Skeletal muscle tissue (tissue), 4 donors: ENCODE results near the gene AMOTL2. TPM values are rescaled to one million over a fixed set of nuclear protein-coding genes. Genes with fewer than 3 reads are reported as not detected.

Source experiments
- H3K27ac ChIP-seq: one replicate; pipeline ENCODE4 v1.7.0; 2013; ENCODE audit warnings: mild to moderate bottlenecking, low read depth, low read length, inconsistent platforms
- H3K27me3 ChIP-seq, 3 donors: one replicate each; pipeline ENCODE4 v1.7.0; 2013; ENCODE audit warnings: low read length in 3 of 3; ENCODE audit not compliant: control insufficient read depth in 3 of 3, insufficient read depth in 3 of 3
- H3K36me3 ChIP-seq, 3 donors: one replicate each; pipeline ENCODE4 v1.7.0; 2013; ENCODE audit warnings: low read length in 3 of 3; ENCODE audit not compliant: control insufficient read depth in 3 of 3, insufficient read depth in 3 of 3
- H3K4me1 ChIP-seq, 3 donors: one replicate each; pipeline ENCODE4 v1.7.0; 2013; ENCODE audit warnings: low read length in 3 of 3, mild to moderate bottlenecking in 3 of 3; ENCODE audit not compliant: control insufficient read depth in 3 of 3, insufficient read depth in 3 of 3
- H3K4me3 ChIP-seq, 3 donors: one replicate each; pipeline ENCODE4 v1.7.0; 2013; ENCODE audit warnings: low read length in 3 of 3
- H3K9ac ChIP-seq, 3 donors: one replicate each; pipeline ENCODE4 v1.7.0; 2013; ENCODE audit warnings: low read length in 3 of 3, mild to moderate bottlenecking in 3 of 3, moderate library complexity in 2 of 3, low read depth in 1 of 3
- H3K9me3 ChIP-seq, 3 donors: one replicate each; pipeline ENCODE4 v1.7.0; 2013; ENCODE audit warnings: low read length in 3 of 3; ENCODE audit not compliant: control insufficient read depth in 3 of 3
- total RNA-seq: library from RNA; depleted of rRNA; stranded (reverse); fragments of >200 nt; gene quantifications from one replicate; pipeline ENCODE4 v1.2.3, GENCODE V29; 2014
- donor health status: Osteomylitis.

AMOTL2 gene
- total RNA-seq, 1 donor from 2014 or later: 56.9 TPM

DNA sequence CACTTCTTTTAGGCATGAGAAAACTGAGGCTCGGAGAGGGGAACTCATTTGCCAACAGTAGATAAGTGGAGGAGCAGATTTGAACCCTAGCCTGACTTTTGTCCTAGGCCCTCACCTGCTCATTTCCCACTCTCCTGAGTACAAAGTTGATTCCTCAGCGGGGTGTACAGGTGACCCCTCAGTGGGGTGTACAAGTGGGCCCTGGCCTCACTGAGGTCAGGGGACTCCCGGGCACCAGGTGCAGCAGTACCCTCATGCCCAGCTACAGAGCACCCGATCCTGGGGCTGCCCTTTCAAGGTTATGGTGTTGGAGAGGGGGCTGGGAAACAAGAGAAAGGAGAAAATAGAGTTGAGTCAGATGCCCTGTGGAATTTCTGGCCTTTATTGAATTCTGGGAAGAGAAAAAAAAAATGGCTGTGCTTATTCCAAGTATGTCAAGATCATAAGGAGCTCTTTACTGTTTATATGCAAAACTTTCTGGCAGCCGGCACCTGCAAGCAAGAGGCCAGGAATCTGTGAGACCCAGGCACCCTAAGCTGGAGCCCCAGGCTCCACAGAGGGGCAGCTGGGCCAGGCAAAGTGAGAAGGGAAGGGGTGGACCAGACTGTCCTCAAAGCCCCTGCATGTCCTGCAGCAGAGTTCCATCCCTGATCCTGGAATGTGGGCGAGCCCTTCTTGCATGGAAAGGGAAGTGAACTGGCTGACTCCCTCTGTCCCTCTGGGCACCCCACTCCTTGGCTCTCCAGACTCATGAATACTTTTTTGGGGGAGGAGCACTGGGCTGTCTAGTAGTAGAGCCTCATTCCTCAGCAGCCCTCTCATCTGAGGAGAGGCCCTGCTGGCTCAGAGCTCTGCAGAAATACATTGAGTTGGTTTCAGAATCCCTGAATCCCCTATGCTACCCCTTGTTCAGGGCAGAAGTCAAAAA lies 43.1 kb downstream of the AMOTL2 start:
- peak overlapping the region in 1 of 3 donors; percentile 19 for H3K9ac ChIP-seq
- H3K9me3 ChIP-seq: no peaks in the 10 kb centered on the region
- no peaks in the 10 kb centered on the region for H3K36me3 ChIP-seq
- peak overlapping the region; percentile 66 for H3K27ac ChIP-seq
- peaks cover 42 to 56% (median 51%) of the 10 kb centered on the region in 3 donors for H3K4me1 ChIP-seq
- H3K27me3 ChIP-seq: no peaks in the 10 kb centered on the region
- H3K4me3 ChIP-seq: peak overlapping the region in 1 of 3 donors; percentile 15

DNA sequence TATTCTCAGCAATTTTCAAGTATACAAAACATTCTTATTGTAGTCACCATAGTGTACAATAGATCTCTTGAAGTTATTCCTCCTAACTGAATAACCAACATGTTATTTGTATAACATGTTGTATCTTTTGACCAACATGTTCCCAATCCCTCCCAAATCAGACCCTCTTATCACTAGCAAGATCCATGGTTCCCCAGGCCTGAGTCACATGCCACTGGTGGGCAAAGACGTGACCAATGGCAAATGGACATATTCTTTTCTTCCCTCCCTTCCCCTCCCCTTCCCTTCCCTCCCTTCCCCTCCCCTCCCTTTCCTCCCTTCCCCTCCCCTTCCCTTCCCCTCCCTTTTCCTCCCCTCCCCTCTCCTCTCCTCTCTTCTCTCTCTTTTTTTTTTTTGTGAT lies 45.4 kb downstream of the AMOTL2 start:
- Histone ChIP-seq H3K9ac (no peak overlapping the region), H3K36me3 (no peaks in the 10 kb centered on the region), H3K27me3 (no peaks in the 10 kb centered on the region), H3K4me1 (peaks cover 38 to 51% (median 41%) of the 10 kb centered on the region in 3 donors), H3K27ac (no peak overlapping the region), H3K9me3 (no peaks in the 10 kb centered on the region), H3K4me3 (no peak overlapping the region)

DNA sequence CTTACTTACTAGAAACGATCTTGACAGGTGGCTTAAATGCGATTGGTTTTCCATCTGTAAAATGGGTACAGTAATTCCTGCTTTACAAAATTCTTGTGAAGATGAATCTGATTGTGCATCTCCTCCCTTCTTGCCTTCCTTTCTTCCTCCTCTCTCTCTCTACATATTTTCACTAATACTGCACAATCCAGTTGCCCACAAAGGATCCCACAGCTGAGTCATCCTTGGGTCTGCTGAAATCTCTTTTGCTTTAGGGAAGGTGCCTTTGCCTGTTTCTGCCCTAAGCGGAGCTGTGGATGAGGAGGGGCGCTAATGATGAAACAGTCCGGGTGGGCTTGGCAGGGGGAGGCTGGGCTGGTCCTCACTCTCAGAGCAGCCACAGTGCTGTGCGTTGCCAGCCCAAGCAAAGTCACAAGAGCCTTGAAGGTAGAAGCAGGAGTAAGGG lies 46.1 kb downstream of the AMOTL2 start:
- Histone ChIP-seq H3K9ac (no peak overlapping the region), H3K4me1 (peaks cover 35 to 47% (median 36%) of the 10 kb centered on the region in 3 donors), H3K27me3 (no peaks in the 10 kb centered on the region), H3K27ac (peak overlapping the region; percentile 16), H3K4me3 (no peak overlapping the region), H3K9me3 (no peaks in the 10 kb centered on the region), H3K36me3 (no peaks in the 10 kb centered on the region)

DNA sequence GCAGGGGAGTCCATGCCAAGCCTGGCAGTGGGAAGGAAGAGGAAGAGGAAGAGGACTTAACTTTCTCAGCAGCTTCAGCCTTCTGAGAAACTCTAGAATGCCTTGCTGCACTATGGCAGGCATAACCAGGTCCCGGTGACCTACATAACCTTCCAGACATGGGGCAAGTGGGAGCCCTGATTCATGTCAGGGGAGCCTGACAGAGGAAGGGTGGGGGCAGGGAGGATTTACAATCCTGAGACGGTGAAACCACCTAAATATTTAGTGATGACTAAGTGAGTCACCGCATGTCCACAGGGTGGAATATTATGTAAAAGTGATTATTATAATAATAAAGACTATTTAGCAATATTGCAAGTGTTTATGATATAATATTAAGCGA lies 46.7 kb downstream of the AMOTL2 start:
- H3K9ac ChIP-seq: no peak overlapping the region
- no peak overlapping the region for H3K4me3 ChIP-seq
- H3K27me3 ChIP-seq: no peaks in the 10 kb centered on the region
- peak overlapping the region; percentile 43 for H3K27ac ChIP-seq
- no peaks in the 10 kb centered on the region for H3K36me3 ChIP-seq
- H3K4me1 ChIP-seq: peaks cover 35 to 47% (median 36%) of the 10 kb centered on the region in 3 donors
- H3K9me3 ChIP-seq: no peaks in the 10 kb centered on the region

DNA sequence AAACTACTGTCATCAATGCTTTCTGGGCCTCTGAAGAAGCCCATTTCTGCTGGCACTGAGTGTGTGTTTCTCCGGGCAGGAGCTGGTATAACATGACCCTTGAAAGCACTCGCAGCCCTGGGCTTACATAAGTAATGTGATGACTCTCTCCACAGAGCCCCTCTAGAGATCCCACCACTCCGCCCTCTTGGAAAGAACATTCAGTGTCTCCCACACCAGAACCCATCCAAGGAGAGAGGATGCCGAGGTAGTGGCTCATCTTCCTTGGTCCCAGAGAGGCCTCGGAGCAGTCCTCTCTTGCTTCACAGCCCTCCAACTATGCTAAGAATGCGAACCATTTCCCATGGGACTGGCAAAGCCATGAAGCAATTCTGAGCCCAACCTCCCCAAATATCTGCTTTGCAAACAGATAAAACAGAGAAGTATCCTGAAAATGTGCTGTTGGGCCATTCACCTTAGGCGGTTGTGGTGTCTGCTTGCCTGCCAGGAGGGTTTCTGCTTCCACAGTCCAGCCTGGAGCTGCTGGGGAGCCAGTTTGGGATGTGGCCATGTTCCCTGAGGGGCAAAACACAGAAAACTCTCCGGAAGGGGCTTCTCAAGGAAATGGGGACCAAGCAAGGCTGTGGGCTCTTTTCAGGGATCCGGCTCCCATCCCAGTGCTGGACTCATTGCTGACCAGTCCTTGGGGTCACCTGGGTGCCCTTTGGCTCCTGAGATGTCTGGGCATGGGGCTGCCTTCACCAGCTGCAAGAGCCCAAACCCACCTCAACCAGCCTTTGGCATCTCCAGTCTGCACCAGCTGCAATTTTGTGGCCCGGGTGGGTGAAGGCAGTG lies 47.3 kb downstream of the AMOTL2 start:
- Histone ChIP-seq H3K27ac (peak overlapping the region; percentile 43), H3K9ac (peak overlapping the region in 1 of 3 donors; percentile 10), H3K9me3 (no peaks in the 10 kb centered on the region), H3K27me3 (no peaks in the 10 kb centered on the region), H3K4me1 (peaks cover 31 to 42% (median 34%) of the 10 kb centered on the region in 3 donors), H3K4me3 (peak overlapping the region in 1 of 3 donors; percentile 29), H3K36me3 (no peaks in the 10 kb centered on the region)

DNA sequence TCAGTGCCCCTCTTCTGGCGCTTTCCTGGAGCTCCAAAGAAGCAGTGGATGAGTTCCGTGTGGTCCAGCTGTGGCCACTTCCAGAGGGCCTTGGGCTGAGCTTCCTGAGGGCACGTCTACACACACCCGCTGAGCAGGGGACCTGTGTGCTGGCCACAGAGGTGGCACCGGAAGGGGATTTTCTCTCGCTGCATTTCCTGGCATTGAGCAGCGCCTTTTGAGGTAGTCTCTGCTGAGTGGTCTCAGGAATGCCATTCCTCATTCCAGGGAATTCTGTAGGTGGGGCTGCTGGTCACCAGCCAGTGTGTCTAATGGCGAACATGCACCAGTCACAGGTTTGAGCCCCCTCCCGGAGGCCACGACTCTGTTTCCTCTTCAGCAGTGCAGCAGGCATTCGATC lies 48.1 kb downstream of the AMOTL2 start:
- Histone ChIP-seq H3K9ac (peak overlapping the region in 2 of 3 donors; percentile 16 to 40), H3K27ac (peak overlapping the region; percentile 43), H3K27me3 (no peaks in the 10 kb centered on the region), H3K9me3 (no peaks in the 10 kb centered on the region), H3K4me3 (no peak overlapping the region), H3K36me3 (no peaks in the 10 kb centered on the region), H3K4me1 (peaks cover 25 to 34% (median 31%) of the 10 kb centered on the region in 3 donors)

DNA sequence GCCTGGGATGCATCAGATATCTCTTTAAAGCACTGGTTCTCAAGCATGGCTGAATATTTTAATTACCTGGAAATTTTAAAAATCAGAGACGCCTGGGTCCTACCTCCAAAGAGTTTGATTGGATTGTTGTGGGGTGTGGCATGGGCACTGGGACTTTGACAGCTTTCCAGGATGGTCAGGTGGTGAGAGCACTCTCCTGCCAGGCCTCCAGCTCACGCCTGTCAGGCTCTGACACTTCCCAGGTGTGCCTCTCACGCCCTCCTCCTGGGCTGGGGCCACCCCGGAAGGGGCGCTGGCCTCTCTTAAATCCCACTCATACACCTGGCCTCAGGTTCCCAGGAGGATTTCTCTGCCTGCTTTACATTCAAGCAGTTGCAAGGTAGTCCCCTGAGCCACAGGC lies 48.5 kb downstream of the AMOTL2 start:
- peaks cover 21 to 34% (median 27%) of the 10 kb centered on the region in 3 donors for H3K4me1 ChIP-seq
- no peak overlapping the region for H3K4me3 ChIP-seq
- no peak overlapping the region for H3K27ac ChIP-seq
- H3K36me3 ChIP-seq: no peaks in the 10 kb centered on the region
- no peaks in the 10 kb centered on the region for H3K27me3 ChIP-seq
- peak overlapping the region in 2 of 3 donors; percentile 16 to 40 for H3K9ac ChIP-seq
- H3K9me3 ChIP-seq: no peaks in the 10 kb centered on the region

DNA sequence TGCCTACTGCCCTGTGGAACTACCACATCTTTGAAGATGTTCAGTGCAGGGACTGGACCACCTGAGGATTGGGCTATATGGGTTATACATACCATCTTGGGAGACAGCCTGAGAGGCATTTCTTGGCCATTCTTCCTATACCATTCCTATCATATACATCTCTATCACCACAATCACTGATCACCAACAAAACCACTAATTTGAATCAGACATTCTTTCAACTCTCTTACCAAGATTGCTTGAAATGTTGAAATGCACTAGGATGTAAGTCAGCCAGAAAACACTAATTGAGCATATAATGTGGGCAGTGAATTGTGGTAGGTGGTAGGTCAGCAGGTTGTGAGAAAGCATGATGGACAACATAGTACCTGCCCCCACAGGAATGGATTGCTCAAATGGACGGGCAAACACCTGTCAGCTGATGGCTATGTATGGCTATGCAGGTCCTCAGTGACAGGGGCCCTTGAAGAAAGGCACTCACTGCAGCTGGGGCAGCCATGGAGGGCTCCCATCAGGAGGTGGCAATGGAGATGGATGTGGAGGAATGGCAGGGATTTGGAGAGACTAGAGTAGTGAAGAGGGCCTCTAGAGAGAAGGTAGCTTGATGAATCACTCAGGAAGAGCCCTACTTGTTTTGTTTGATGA lies 49.1 kb downstream of the AMOTL2 start:
- Histone ChIP-seq H3K4me3 (no peak overlapping the region), H3K36me3 (no peaks in the 10 kb centered on the region), H3K27me3 (no peaks in the 10 kb centered on the region), H3K9me3 (no peaks in the 10 kb centered on the region), H3K27ac (no peak overlapping the region), H3K9ac (no peak overlapping the region), H3K4me1 (peaks cover 21 to 32% (median 26%) of the 10 kb centered on the region in 3 donors)

DNA sequence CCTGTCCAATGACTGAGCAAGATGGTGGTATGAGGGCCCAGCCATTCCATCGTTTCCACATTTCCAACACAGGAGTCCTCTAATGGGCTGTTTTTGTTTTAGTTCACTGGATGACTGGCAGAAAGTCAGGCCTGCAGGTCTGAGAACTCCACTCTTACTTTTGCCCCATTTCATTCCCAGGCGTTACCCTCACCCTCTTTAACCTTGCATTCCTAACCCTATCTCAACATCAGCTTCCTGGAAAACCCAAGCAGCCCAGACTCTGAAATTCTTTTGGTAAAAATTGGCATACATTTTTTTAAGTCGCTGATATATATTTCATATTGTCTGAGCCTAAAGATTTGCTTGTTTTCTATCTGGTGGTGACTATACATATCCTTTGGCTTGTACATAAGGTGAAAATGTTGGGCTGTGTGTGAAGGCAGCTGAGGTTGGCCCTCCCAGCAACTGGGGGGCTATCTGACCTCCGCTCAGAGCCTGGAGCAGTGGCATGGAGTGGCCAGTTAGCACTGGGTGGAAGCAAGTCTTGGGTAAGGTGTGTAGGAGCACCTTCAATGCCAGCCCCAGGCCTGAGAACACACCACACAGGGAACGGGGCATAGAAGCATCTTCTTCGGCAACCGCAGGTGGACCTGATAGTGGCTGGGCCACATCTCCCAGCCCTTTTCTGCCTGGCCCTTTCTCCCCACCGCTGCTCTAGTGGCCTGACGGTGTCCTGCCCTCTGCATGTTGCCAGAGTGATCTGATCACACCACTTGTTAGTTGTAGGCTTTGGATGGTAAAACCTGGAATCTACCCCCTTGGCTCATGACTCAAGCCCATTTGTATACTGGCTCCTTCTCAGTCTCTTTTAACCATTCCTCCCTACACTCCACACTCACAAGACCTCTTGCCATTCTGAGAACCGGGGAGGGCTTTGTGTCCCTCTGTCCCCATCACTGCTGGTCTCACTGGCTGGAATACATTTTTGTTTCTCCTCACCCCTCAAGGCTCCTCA lies 50.0 kb downstream of the AMOTL2 start:
- Histone ChIP-seq H3K4me1 (peaks cover 21 to 28% (median 26%) of the 10 kb centered on the region in 3 donors), H3K36me3 (no peaks in the 10 kb centered on the region), H3K27me3 (no peaks in the 10 kb centered on the region), H3K27ac (no peak overlapping the region), H3K9me3 (no peaks in the 10 kb centered on the region), H3K4me3 (no peak overlapping the region), H3K9ac (no peak overlapping the region)
